ENCODE data around the gene LMO7.
"Not testable (repeated sequence)": the region's sequence is repeated elsewhere in the genome, so short reads cannot be mapped to it uniquely, and the experiment has no call there.

The LMO7 gene

DNA sequence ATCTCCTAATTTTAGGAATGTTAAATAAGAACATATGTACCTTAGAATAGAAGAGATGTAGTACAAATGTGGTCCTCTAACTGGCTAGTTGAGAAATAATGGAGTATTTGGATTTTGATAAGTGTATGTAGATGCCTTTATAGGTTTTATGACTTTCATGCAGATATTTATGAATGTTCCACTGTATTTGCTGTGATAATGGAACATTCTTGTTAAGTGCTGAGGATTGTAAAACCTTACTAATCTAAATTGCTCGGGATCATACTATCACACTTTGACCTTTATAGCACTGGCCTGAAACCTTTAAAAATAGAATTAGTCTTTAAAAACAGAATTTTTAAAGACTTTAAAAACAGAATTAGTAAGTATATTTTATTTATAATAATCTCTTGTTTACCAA lies 135.1 kb downstream of the LMO7 start:
- no peak for DNase-seq (ENCODE audit: low read depth, low spot score)

DNA sequence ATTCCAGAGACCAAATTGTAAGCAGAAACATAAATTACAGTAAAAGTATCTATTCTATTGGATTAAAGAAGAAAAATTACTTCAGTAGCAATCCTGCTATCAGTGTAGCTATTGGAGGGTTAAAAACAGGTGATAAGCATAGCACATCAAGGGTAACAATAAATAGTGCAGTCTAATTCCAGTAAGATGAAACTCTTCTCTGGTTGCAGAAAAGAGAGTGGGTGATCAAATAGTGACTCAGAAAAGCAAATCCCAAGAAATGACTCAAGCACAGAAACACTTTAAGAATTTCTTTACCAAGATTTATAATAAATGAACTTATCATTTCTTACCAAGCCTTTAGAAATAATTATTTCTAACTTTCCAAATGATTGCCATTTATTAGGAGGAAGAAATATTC lies 135.7 kb downstream of the LMO7 start:
- no peak for DNase-seq (ENCODE audit: low read depth, low spot score)

DNA sequence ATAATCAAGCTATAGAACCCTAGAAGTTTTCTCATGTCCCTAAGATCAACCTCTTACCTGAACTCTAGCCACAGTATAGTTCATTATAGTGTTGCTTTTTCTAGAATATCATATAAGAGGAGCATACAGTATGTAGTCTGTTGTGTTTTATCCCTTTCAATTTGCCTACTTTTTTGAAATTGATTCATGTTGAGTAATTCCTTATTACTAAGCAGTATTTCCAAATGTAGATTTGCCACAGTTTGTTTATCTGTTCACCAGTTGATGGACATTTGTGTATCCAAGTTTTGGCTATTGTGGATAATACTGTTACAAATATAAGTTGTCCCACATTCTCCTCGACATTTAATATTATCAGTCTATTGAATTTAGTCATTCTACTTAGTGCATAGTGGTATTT lies 138.0 kb downstream of the LMO7 start:
- DNase-seq (ENCODE audit: low read depth, low spot score), result no peak

DNA sequence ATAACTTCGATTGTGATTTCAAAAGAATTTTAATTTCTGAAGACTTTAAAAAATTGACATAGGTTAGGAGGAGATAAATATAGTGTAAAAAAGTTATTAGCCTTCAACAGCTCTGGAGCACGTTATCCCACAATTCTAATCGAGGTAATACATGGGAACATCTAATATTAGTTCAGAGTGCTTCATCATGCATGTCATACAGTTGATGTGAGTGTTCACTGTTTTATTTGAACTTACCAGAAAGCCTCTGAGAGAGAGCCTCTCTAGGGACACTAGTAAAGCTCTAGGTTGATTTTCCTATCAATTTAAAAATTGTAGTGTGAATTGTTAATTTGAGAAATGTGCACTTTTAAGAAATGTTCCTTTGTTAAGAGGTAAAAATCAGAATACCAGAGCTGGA lies 140.4 kb downstream of the LMO7 start:
- no peak for DNase-seq (ENCODE audit: low read depth, low spot score)

DNA sequence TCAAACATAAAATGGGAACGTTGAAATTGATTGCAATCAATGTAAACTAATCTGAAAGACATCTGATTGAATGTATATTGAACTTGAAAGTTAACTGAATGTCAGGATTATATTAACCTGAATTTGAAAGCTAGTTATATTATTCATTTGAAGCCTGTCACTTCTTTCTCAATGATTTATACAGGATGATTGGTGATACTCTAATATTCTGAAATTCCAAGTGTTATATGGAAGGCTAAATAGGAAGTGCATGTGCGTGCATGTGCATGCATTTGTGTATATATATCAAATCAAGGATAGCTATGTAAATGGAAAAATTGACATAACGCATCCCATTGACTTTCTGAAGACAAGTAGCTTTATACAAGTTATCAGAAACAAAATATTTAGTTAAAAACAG lies 143.3 kb downstream of the LMO7 start:
- no peak for DNase-seq (ENCODE audit: low read depth, low spot score)

DNA sequence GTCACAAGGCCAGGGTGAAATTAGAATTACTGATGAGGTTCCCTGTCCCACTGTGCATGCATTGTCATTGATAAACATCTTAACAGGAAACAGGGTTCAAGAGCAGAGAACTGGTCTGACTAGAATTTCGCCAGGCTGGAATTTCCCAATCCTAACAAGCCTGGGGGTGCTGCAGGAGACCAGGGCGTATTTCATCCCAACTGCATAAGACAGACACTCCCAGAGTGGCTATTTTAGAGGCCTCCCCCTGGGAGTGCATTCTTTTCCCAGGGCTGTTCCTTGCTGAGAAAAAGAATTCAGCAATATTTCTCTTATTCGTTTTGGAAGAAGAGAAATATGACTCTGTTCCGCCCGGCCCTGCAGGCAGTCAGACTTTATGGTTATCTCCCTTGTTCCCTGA lies 144.0 kb downstream of the LMO7 start:
- not testable (repeated sequence) for DNase-seq (ENCODE audit: low read depth, low spot score)

DNA sequence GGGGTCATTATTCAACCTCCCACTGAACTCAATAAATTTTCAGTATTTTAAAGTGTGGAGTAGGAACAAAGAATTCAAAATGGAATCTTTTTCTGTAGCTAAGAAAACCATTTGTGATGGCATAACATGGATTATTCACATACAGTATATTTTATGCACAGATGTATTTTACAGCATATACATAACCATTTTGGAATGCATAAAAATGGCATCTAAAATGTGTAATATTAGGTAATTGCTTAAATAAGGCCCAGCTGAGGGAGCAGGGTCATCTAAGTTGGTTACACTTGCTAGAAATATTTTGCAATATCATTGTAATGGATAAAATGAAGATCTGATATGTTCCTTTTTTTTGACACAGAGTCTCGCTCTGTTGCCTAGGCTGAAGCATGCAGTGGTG lies 146.9 kb downstream of the LMO7 start:
- DNase-seq (ENCODE audit: low read depth, low spot score), result no peak

DNA sequence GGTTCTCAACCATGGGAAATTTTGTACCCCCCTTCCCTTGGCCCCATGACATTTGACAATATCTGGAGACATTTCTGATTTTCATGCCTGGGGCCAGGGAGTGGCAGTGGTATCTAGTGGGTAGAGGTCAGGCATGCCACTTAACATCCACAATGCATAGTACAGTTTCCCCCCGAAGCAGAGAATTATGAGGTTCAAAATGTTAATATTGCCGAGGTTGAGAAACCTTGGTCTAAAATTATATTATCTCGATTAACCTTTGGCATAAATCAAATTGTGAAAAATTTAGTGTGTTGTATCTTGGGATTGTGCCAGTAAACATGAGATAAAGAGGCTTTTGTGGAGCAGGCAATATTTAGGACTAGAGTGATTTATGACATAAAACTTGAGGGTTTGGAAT lies 147.9 kb downstream of the LMO7 start:
- DNase-seq (ENCODE audit: low read depth, low spot score), result no peak

DNA sequence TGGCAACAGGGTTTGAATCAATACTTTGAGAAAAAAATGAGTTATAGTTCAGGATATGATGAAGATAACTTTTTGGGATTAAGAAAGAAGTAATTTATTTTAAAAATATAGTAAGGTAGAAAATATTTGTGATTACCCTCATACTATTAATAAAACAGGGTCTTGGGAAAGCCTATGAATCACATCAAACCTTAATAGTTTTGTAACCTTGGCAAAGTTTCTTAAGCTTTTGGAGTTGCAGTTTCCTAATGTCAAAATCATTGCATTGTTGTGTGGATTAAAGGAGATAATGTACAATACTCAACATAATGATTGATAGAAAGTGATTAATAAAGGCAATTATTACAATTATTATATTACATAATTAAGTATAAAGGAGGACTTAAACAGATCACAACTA lies 149.0 kb downstream of the LMO7 start:
- no peak for DNase-seq (ENCODE audit: low read depth, low spot score)

DNA sequence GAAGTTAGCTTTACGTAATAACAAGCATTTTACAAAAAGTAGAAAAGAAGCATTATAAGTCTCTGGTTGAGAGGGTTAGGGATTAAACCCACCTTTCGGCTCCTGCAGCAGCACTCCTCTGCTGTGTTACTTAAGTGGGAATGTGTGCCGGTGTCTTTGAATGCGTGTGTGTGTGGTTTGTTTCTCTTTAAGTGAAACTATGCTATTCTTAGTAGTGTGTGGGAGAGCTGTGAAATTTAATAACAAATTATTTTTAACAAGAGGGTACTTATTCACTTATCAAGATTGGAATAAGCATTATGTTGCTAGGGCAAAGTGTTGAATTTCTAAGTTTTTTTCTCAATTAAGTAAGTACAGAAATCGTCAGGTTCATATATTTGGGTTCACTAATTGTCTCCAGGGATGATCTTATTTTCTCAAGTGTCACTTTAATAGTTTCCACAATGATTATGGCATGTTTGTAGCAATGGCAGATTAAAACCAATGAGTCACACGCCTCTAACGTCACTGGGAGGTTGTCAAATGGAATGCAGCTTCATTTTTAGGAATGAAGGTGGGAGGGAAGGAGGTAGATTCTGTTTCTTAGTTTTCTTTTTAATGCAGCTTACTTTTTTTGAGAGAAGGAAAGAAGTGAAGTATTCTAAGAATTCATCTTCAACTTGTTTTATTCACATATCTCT lies 151.3 kb downstream of the LMO7 start:
- no peak for DNase-seq (ENCODE audit: low read depth, low spot score)

DNA sequence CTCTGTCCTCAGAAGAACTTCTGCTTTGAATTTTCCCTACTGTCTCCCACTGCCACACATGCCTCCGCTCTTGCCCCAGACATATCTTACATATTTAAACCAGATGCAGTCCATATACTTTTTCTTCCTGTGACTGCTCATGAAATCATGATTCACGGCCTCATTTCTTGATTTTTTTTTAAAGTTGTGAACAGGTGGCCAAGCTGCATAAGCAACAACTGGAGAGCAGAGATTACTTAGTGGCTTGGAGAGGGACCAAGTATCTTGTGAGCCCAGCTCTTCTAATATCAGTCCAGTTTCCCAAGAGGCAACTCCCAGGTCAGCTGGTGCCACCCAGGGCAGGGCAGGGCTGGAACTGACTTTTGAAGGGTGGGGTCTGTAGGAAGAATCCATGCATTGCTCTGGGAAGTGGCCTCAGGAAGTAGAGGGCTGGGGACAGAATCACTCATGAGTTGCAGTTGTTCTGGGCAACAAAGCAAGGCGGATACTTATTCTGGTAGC lies 152.4 kb downstream of the LMO7 start:
- DNase-seq (ENCODE audit: low read depth, low spot score), result no peak

DNA sequence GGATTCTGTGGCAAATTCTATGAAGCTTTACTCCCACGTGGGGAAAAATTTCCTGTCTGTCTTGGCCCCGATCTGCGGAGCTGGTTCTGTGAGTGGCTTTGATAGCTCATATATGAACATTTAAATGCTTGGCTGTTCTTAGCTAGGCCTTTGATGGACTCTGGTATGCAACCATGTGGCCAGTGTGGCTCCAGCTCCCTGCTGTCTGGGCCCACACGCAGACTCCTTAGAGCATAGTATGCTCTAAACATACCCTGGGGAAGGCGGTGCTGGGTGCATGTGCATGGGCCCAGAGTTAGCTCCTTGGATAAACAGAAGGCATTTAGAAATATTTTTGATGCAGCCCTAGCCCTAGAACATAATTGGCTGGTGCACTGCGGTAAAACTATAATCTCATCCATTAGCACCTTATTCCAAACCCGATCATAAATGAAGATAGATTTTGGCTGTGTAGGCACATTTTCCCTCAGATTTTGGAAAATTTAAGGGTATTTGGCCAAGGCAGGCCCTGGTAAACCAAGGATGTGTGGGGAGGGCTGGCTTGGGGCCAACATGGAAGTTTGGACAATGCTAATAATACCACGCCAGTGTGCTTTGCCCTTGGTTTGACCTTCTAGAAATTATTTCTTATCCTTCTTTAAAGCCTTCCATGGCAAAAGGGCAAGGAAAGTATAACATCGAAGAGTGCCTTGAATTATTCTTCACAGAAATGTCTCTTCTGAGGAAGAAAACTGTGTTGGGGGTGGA lies 153.5 kb downstream of the LMO7 start:
- no peak for DNase-seq (ENCODE audit: low read depth, low spot score)

DNA sequence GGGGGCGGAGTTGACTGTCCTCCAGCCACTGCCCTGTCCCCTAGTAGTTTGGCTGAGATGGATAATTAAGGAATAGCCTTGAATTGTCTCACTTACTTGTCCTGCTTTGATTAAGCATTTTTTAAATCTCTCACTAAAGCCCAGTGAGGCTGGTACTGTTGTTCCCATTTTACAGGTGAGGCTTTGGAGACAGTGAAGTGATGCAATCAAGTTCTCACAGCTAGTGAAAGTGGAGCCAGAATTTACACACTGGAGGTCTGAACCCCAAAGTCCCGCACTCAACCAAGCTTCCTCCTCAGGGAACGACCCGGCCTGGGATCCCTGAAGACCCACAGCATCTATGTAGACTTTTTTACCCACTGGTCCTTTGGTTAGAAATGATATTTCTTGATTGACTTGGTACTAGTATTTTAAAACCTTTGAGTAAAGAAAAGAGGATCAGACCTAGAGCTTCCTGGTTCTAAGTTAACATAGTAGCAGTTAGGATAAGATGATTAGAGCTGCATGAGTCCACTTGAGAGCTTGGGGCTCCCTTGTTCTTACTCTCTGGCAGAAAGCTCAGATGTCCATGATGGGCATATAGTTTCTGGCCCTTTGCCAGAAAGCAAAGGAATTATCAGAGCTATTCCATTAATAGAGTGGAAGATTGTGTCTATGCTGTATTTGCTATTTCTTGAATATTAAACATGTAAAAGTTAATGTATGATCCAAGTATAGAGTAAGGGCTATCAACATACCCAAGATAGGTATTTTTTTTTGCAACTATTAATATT lies 154.3 kb downstream of the LMO7 start:
- DNase-seq (ENCODE audit: low read depth, low spot score), result no peak

DNA sequence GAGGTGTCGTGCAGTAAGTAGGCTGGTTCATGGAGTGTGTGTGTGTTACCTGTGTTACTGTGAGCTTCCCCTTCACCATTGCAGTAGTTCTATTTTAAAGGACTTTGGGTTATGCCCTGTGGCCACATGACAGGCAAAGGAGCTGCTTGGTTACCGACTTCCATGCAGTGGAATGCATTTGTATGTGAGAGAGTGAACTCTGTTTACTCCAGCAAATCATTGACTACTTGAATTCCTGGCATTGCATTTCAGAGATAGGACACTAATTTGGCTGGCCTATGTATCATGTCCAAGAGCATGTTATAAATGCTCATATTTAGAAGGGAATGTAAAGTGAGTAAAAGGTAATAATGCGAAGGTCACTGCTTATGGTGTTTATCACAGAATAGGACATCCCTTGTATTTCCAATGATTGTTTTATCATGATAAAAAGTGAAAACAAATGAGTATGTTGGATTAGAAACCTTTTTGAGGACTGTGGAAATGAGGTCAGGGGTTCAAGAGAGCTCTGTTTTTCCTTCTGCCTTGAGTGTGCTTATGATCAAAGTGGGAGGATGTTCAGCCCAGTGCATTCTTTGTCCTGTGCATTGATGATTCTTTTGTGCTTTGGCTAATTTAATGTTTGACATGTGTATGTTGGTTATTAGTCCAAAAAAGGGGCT lies 156.5 kb downstream of the LMO7 start:
- peak; percentile 46 for DNase-seq (ENCODE audit: low read depth, low spot score)

DNA sequence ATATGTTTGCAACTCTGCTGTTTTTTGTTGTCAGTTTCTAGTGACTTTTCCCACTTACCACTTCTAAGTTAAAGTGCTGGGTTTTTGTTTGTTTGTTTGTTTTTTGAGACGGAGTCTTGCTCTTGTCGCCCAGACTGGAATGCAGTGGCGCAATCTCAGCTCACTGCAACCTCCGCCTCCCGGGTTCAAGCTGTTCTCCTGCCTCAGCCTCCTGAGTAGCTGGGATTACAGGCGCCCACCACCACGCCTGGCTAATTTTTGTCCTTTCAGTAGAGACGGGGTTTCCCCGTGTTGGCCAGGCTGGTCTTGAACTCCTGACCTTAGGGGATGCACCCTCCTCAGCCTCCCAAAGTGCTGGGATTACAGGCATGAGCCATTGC lies 157.0 kb downstream of the LMO7 start:
- not testable (repeated sequence) for DNase-seq (ENCODE audit: low read depth, low spot score)

DNA sequence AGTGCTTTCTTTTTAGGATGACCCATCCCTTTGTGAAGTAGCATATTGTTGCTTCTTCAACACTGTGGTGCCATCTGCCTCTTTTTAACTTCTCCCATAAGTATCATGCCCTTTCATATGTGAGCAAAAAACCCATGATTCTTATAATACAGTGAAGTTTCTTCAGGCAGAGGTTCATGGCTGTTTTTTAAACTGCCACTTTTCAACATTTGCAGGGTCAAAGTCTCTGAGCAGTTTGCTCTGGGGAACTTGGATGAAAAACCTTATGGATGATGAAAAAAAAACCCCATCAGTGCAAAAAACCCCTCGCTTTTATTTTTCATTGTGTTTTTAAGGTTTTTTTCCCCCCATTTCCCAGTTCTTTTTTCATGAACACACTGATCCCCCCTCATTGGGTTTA lies 158.5 kb downstream of the LMO7 start:
- no peak for DNase-seq (ENCODE audit: low read depth, low spot score)

DNA sequence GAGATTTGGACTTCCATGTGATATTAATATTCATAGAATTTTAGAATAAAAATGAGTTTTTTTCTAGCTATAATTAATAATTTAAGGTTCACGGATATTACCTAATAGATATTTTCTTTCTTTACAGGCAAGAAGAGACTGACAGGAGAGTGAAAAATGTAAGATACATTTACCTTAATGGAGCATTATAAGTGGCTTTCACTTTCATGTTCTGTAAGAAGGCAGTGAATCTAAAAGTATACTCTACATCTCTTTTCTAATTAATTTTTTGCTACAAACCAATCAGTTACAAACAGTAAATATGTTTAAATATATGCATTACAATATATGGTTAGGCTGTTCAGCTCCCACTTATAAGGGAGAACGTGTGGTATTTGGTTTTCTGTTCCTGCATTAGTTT lies 159.1 kb downstream of the LMO7 start:
- no peak for DNase-seq (ENCODE audit: low read depth, low spot score)

DNA sequence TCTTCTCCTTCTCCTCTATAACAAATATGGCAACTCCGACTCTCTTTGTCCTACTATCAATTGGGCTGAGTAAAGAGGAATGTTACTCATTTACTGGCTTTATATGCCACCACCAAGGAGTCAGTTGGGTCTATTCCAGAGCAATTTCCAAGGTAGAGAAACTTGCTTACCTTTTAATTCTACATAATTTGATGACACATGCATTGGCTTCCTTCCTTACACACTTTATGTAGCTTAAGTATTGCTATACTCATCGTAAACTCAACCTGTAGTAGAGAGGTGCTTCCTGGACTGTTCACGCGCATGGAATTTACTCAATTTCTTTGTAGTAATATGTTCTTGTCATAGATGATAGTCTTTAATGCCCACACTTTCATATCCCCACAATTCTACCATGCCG lies 160.7 kb downstream of the LMO7 start:
- DNase-seq (ENCODE audit: low read depth, low spot score), result no peak

DNA sequence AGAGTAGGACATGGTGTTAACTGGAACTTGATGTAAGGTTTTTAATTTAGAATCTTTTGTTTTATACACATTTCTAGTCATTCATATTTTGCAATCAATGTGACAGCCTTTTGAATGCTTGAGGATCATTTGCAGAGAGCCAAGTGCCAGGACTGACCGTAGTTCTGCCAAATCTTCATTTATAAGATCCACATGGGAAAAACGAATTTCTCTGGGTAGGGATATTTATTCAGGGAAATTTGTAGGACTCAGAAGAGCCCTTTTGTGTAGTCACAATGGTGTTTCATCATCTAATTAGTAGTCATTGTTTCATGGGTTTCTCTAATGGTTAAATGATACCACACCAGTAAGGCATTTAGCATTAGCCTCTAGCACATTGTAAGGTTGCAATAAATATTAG lies 161.1 kb downstream of the LMO7 start:
- DNase-seq (ENCODE audit: low read depth, low spot score), result no peak

DNA sequence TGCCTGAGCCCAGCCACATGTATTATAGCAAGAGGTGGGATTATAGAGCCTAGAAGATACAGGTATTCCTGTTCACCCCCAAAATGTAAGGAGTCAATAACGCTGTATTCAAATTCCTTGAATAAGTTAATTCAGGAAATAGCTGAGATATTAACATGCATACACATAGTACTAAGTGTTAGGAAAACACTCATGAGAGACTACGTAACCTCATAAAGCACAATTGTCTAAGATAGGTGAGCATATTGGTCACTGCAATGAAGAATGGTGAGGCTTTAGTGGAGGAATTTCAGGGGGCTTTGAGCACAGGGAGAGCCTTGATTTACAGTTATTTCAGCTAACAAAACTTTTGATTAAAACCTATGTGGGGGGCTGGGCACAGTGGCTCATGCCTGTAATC lies 161.6 kb downstream of the LMO7 start:
- no peak for DNase-seq (ENCODE audit: low read depth, low spot score)

DNA sequence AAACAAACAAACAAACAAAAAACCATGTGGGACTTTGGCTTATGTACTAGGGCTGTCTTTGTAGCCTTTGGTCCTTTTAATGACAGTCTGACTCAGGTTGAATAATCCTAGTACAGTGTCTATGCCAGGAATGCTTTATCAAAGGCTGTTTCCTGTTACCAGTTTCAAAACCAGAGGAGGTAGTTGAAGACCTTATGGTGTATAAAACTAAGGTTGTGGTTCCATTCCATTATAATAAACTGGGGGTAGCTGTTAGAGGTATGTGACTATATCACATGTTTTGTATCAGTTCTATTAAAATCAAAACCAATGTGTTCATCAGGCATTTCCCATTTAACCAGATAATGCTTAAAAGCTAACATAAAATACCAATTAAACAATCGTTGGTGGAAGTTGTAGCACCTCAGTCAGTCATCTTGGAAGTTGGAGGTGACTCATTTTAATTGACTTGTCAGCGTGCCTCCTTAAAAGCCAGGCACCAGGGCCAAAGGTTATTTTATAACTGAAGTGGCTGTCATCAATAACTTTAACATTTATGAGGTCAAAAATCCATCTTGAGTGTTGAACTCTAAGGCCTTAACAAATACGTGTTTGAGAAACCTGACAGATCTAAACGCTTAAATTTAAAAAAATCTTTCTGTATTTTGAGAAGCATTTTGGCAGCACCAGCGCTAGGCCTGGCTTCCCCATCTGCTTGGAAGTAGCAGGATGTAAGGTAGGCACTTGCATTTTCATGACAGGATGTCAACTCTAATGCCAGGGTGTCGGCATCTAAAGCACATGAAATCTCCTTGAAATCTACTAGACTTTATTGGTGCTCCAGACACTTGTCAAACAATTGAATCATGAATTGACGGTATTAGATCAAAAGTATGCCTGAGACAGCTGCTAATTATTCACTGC lies 162.5 kb downstream of the LMO7 start:
- DNase-seq (ENCODE audit: low read depth, low spot score), result no peak
